HFFc6 (cell line): ENCODE results near the gene MOXD1. TPM values are rescaled to one million over a fixed set of nuclear protein-coding genes. Genes with fewer than 3 reads are reported as not detected.
A peak's percentile ranks its signal among the peaks of the same experiment; 100 is the strongest.

Experiments used
- DNase-seq: peaks from one replicate; pipeline ENCODE4 v3.0.0-alpha.2; 2018
- H3K27ac Mint-ChIP-seq: 2 replicates; pipeline ENCODE4 v1.8.0; 2020; ENCODE audit warnings: mild to moderate bottlenecking, mixed read lengths
- H3K27me3 Mint-ChIP-seq: 2 replicates; pipeline ENCODE4 v1.8.0; 2021; ENCODE audit warnings: mild to moderate bottlenecking, moderate library complexity, mixed read lengths; ENCODE audit not compliant: insufficient read depth
- H3K36me3 Mint-ChIP-seq: 2 replicates; pipeline ENCODE4 v1.8.0; 2021; ENCODE audit warnings: low read depth, mixed read lengths
- H3K4me1 Mint-ChIP-seq: 2 replicates; pipeline ENCODE4 v1.8.0; 2020; ENCODE audit warnings: low read depth, mixed read lengths
- H3K4me3 Mint-ChIP-seq: 2 replicates; pipeline ENCODE4 v1.8.0; 2020; ENCODE audit warnings: mild to moderate bottlenecking, moderate library complexity, mixed read lengths
- H3K9me3 Mint-ChIP-seq: 2 replicates; pipeline ENCODE4 v1.8.0; 2020; ENCODE audit warnings: mild to moderate bottlenecking, mixed read lengths
- total RNA-seq, 6 experiments: library from RNA; stranded (reverse); fragmentation: NEBNext Ultra II Directional; extraction: Animal tissue kit (Norgen Biotek cat#: 25700); gene quantifications; 2 replicates in 1 of 6; 3 replicates in 5 of 6; pipeline ENCODE4 v1.2.3, GENCODE V29; 2021
- TF ChIP-seq, protein P1 (sequence below): fragments of 200-600 bp; sonication (generic); IDR thresholded peaks from 2 replicates; pipeline ENCODE4 v1.5.0; 2021; ENCODE audit warnings: antibody characterized with exemption, mild to moderate bottlenecking

MOXD1 gene
- total RNA-seq, 6 experiments from 2014 or later: 85.0 to 174 (median 153) TPM

DNA sequence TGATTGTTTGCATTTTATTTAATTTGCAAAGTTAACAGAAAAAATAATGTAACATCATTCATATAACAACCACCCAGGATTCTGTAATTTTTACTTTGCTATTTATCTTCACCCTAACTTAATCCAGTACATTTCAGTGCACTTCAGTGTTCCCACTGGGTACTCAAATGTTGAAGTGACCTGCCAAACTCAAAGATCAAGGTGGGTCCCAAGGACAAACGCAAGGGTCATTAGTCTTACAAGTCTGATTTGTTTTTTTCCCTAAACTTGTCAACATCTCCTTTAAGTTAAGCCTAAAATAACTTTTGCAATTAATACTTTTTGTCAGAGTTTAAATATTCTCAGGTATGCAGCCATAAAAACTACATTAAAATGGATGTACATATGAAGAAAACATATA, 53.0 kb downstream of the MOXD1 start:
- no peak overlapping the region for H3K4me3 Mint-ChIP-seq
- H3K27me3 Mint-ChIP-seq: no peaks in the 10 kb centered on the region; the same call in 1 of the 2 replicates
- no peak for DNase-seq
- no peaks in the 10 kb centered on the region for H3K4me1 Mint-ChIP-seq
- TF ChIP-seq, protein P1, sequence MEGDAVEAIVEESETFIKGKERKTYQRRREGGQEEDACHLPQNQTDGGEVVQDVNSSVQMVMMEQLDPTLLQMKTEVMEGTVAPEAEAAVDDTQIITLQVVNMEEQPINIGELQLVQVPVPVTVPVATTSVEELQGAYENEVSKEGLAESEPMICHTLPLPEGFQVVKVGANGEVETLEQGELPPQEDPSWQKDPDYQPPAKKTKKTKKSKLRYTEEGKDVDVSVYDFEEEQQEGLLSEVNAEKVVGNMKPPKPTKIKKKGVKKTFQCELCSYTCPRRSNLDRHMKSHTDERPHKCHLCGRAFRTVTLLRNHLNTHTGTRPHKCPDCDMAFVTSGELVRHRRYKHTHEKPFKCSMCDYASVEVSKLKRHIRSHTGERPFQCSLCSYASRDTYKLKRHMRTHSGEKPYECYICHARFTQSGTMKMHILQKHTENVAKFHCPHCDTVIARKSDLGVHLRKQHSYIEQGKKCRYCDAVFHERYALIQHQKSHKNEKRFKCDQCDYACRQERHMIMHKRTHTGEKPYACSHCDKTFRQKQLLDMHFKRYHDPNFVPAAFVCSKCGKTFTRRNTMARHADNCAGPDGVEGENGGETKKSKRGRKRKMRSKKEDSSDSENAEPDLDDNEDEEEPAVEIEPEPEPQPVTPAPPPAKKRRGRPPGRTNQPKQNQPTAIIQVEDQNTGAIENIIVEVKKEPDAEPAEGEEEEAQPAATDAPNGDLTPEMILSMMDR: no peak
- H3K27ac Mint-ChIP-seq: no peak overlapping the region
- H3K36me3 Mint-ChIP-seq: peaks cover 67% of the 10 kb centered on the region
- H3K9me3 Mint-ChIP-seq: peaks cover 14% of the 10 kb centered on the region; the same call in 1 of the 2 replicates

GRCh38 chr6:132344811-132345210, 56.5 kb downstream of the MOXD1 start:
- no peaks in the 10 kb centered on the region for H3K4me1 Mint-ChIP-seq
- H3K27ac Mint-ChIP-seq: no peak overlapping the region
- DNase-seq: no peak
- peaks cover 52% of the 10 kb centered on the region for H3K36me3 Mint-ChIP-seq
- H3K9me3 Mint-ChIP-seq: peaks cover 8% of the 10 kb centered on the region; the same call in 1 of the 2 replicates
- peaks cover 1% of the 10 kb centered on the region; the same call in 1 of the 2 replicates for H3K27me3 Mint-ChIP-seq
- TF ChIP-seq, protein P1: no peak
- H3K4me3 Mint-ChIP-seq: no peak overlapping the region

GRCh38 chr6:132341646-132342045, 59.6 kb downstream of the MOXD1 start:
- no peak overlapping the region for H3K4me3 Mint-ChIP-seq
- H3K36me3 Mint-ChIP-seq: peaks cover 53% of the 10 kb centered on the region
- no peak overlapping the region for H3K27ac Mint-ChIP-seq
- H3K4me1 Mint-ChIP-seq: no peaks in the 10 kb centered on the region
- no peak for DNase-seq
- peaks cover 2% of the 10 kb centered on the region; the same call in 1 of the 2 replicates for H3K27me3 Mint-ChIP-seq
- TF ChIP-seq, protein P1: no peak
- H3K9me3 Mint-ChIP-seq: peaks cover 8% of the 10 kb centered on the region; the same call in 1 of the 2 replicates

- DNase-seq: no peak
- peak overlapping the region; percentile 68 for H3K27ac Mint-ChIP-seq
Observed at GRCh38 chr6:132334521-132334885, 66.8 kb downstream of the MOXD1 start.

DNA sequence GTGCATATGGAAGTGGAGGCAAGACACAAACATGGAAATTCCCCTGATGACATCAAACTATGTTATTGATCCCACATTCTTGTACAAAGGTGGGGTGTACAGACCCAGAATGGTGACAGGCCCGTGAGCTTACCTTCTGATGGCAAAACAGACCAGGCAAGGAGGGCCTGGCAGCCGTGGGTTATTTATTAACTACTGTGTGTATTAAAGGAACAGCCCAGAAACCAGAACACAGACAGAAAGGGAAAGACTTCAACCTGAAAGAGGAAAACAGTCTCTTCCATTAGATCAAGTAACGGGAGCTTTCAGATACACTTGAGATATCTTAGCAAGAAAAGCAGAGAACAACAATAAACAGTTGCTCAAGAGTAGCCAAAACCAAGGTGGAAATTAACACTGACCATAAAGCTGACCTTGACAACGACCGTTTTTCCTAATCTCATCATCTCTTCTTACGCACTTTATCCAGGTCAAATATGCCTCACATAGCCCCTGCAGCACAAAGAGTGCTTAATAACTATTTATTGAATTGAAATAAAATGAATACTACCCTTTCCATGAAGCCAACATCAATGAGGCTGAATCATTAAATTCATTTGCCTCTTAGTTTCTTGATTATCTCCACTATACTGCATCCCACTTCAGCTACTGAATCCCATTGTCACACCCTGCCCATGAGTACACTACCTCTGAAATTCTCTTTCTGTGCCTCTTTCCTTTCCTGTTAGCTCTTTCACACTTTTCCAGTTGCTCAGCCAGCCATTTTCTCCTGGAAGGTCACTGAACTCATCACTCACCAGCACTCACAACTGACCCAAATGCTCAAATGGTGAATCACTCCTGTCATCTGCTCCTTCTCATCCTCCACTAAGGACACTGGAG, 67.4 kb downstream of the MOXD1 start:
- DNase-seq: peak; percentile 90
- TF ChIP-seq, protein P1: no peak
- peaks cover 54% of the 10 kb centered on the region for H3K36me3 Mint-ChIP-seq
- H3K4me1 Mint-ChIP-seq: peaks cover 41% of the 10 kb centered on the region
- no peaks in the 10 kb centered on the region for H3K9me3 Mint-ChIP-seq
- peak overlapping the region; percentile 68 for H3K27ac Mint-ChIP-seq
- peak overlapping the region; percentile 16 for H3K4me3 Mint-ChIP-seq
- H3K27me3 Mint-ChIP-seq: 0 out of 2 replicates have a peak, but pooled peaks cover 3% of the 10 kb centered on the region

More at GRCh38 chr6:132334521-132334885, 66.8 kb downstream of the MOXD1 start:
- Mint-ChIP-seq H3K27me3 (0 out of 2 replicates have a peak, but pooled peaks cover 3% of the 10 kb centered on the region), H3K4me1 (peaks cover 41% of the 10 kb centered on the region), H3K4me3 (peak overlapping the region; percentile 16), H3K9me3 (no peaks in the 10 kb centered on the region), H3K36me3 (peaks cover 49% of the 10 kb centered on the region)
- TF ChIP-seq, protein P1: no peak
